ENCODE data around the gene CCHCR1.
A peak's percentile ranks its signal among the peaks of the same experiment; 100 is the strongest.

Gene CCHCR1

DNA sequence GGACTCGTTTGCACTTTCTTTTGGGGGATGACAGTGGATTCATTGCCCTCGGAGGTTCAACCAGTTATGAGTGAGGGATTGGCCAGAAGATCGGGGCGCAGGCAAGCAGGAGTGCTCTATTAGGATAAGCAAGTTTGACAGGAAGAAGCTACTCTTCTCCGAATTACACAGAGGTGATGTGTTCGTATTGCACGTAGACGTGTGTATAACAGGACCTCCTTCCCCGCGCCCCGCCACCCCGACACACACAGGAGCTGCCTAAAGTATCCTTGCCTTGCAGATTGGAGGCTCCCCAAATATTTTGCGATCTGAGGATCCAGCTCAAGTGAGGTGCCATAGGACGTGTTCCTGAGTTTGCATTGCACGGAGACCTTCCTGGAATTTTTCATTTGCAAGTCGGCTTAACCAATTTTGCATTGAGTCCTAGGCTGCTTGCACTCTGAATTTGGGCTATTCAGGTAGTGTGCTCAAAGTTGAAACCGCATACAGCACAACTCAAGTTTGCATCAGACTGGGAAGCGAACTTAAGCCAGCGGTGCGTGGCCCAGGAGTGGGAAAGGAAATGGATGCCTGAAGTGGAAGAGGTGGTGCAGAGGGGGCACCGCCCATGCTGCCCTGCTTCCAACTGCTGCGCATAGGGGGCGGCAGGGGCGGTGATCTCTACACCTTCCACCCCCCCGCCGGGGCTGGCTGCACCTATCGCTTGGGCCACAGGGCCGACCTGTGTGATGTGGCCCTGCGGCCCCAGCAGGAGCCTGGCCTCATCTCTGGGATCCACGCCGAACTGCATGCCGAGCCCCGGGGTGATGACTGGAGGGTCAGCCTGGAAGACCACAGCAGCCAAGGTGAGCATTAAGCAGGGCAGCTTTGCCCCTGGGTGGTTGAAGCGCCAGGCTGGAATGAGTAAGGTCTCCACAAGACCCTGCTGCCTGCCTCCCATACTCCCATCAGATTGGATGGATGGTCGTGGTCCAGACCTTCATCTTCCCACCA, 1.6 kb upstream of the CCHCR1 start:
- Mint-ChIP-seq H3K36me3 (ENCODE audit: low read depth) (peaks cover 26% of the 10 kb centered on the region), H3K4me3 (peak overlapping the region; percentile 83), H3K27me3 (ENCODE audit: low read depth) (no peaks in the 10 kb centered on the region), H3K9me3 (no peaks in the 10 kb centered on the region), H3K4me1 (ENCODE audit: low read depth) (peaks cover 42% of the 10 kb centered on the region), H3K27ac (peak overlapping the region; percentile 59)

DNA sequence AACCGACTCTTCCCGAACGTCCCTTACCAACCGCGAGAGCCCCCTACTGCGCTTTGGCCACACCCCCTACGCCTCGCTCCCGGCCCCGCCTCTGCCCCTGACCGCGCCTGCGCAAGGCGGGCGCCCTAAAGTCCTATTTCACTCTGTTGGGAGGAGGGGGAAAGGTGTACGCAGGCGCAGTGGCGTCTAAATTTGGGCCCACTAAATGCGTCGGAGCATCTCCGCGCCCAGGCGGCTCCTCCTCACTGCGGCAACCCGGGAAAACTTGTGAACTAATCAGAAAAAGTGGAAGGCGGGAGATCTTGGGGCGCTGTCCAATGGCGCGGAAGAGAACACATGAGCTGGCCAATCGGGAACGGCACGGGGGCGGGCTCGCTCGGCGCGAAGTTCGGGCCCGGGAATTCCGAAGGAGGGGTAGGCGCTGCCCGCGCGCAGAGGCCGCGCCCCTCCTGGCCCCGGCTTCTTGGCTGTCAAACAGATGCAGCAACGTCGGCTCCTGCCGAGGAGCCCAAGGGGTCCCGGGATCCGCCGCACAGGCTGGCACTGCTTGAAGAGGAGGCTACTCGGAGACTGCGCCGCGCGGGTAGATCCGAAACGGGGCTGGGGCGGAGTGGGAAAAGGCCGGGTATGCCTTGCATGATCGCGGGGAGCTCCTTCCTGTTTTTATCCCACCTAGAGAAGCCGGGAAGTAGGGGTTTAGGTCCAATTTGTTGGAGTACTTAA, 699 bp upstream of the CCHCR1 start, which contains the start of gene TCF19:
TSS of gene TCF19 (plus strand) at position 450 of the 723 bp plus-strand sequence. CDS start 881 bp downstream, outside the sequence.
- H3K9me3 Mint-ChIP-seq, result no peaks in the 10 kb centered on the region
- H3K36me3 Mint-ChIP-seq (ENCODE audit: low read depth), result peaks cover 23% of the 10 kb centered on the region

DNA sequence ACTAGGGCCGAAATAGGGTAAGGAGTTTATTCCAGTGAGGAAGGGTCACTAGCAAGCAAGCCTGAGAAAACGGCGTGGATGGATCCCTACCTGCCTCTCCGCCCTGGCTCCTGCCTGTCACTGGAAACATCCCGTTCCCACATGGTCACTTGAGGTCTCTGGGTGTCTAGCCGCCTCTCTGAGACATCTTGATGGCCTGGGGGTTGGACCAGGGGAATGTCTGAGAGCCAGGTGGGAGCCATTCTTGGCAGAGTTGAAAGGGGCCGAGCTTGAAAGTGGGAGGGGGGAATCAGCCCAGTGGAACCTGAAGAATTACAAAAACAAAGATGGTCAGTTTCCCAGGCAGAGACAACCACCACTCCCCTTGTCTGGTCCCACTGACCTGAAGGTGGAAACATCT, 961 bp downstream of the CCHCR1 start:
- Mint-ChIP-seq H3K27ac (no peak overlapping the region), H3K4me1 (ENCODE audit: low read depth) (peaks cover 32% of the 10 kb centered on the region)

More for the DNA sequence above, 699 bp upstream of the CCHCR1 start, which contains the start of gene TCF19:
- Mint-ChIP-seq H3K4me1 (ENCODE audit: low read depth) (peaks cover 40% of the 10 kb centered on the region), H3K27me3 (ENCODE audit: low read depth) (no peaks in the 10 kb centered on the region), H3K4me3 (peak within 1 kb of the TSS; percentile 83), H3K27ac (peak within 1 kb of the TSS; percentile 59)

DNA sequence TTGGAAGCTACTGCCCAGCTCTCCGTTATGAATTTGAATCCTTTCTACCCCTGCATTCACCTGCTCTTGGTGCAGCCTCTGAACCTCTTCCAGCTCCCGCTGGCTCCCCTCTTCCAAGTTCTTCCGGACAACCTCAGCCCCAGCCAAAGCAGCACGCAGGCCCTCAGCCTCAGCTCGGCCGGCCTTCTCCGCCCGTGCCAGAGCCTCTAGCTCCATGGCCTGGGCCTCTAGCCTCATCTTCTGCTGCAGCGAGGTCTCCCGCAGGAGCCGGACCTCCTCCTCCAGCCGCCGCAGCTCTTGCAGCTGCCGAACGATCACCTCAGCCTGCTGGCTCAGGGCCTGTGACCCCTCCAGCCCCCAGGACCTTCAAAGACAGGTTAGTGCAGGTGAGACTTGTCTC, 3.2 kb downstream of the CCHCR1 start:
- Mint-ChIP-seq H3K4me3 (no peak overlapping the region), H3K27me3 (ENCODE audit: low read depth) (no peaks in the 10 kb centered on the region), H3K9me3 (no peaks in the 10 kb centered on the region), H3K27ac (peak overlapping the region; percentile 55), H3K4me1 (ENCODE audit: low read depth) (peaks cover 18% of the 10 kb centered on the region), H3K36me3 (ENCODE audit: low read depth) (peaks cover 13% of the 10 kb centered on the region)

More for the DNA sequence above, 961 bp downstream of the CCHCR1 start:
- H3K9me3 Mint-ChIP-seq, result no peaks in the 10 kb centered on the region
- H3K27me3 Mint-ChIP-seq (ENCODE audit: low read depth), result no peaks in the 10 kb centered on the region
- H3K36me3 Mint-ChIP-seq (ENCODE audit: low read depth), result peaks cover 10% of the 10 kb centered on the region
- H3K4me3 Mint-ChIP-seq, result peak overlapping the region; percentile 83

DNA sequence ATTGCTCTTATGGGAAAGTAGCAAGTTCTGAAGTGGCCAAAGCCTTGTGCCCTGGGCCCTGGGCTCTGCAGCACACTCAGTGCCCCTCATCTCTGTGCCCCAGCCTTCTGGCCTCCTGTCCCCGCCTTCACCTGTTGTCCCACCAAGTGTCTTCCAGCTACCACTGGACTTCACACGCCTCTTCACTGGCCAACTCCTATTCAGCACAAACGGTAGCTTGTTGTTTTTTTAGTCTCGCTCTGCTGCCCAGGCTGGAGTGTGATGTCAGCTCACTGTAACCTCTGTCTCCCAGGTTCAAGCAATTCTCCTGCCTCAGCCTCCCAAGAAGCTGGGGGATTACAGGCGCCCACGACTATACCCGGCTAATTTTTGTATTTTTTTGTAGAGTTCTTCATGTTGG, 4.8 kb downstream of the CCHCR1 start:
- Mint-ChIP-seq H3K9me3 (no peaks in the 10 kb centered on the region), H3K27me3 (ENCODE audit: low read depth) (no peaks in the 10 kb centered on the region), H3K4me1 (ENCODE audit: low read depth) (peaks cover 12% of the 10 kb centered on the region), H3K4me3 (no peak overlapping the region), H3K27ac (no peak overlapping the region), H3K36me3 (ENCODE audit: low read depth) (peaks cover 13% of the 10 kb centered on the region)

DNA sequence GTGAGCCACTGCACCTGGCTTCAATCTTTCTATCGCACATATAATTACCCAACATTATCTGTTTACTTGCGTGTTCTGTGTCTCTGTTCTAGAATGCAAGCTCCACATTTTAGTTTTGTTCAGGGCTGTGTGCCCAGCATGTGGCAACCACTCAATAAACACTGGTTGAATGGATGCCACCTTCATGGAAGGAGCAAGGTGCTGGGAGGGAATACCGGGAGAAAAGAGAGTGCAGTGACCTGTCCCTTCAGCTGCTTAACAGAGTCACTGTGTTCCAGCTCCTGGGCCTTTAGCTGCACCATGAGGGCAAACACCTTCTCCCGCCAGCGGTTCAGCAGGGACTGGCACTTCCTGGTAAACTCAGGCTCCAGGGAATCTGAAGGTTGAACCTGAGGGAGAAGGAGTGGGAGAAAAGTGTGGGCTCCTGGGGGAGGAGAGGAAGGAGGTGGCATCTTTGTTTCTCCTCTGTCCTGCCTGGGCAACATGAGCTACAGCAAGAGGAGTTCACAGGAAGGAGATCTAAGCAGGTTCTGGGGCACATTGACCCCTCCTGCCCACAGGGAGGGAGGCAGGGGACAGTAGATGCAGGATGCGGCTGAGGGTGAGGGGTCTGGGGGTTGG, 7.7 kb downstream of the CCHCR1 start:
- H3K27me3 Mint-ChIP-seq (ENCODE audit: low read depth), result no peaks in the 10 kb centered on the region
- H3K9me3 Mint-ChIP-seq, result no peaks in the 10 kb centered on the region
- H3K4me3 Mint-ChIP-seq, result no peak overlapping the region
- no peaks in the 10 kb centered on the region for H3K4me1 Mint-ChIP-seq (ENCODE audit: low read depth)
- no peak overlapping the region for H3K27ac Mint-ChIP-seq
- H3K36me3 Mint-ChIP-seq (ENCODE audit: low read depth), result peaks cover 12% of the 10 kb centered on the region

DNA sequence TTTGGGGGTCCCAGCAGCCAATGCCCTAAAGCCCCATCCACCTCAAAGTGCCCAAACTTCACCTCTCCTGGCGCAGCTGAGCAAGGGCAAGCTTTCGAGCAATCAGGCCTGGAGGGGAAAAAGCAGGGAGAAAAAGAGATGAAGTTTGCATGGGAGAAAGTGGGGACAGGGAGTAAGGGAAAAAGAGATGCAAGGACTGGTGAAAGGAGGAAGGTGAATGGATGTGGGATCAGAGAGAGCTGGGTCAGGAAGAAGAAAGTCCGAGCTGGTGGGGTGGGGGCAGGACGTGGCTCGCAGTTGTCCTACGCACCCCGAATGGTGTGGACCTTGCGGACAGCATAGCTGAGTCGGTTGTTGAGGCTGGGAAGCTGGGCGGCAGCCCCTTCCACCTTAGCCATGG, 12.2 kb downstream of the CCHCR1 start:
- Mint-ChIP-seq H3K27me3 (ENCODE audit: low read depth) (no peaks in the 10 kb centered on the region), H3K36me3 (ENCODE audit: low read depth) (peaks cover 7% of the 10 kb centered on the region), H3K4me3 (no peak overlapping the region), H3K4me1 (ENCODE audit: low read depth) (no peaks in the 10 kb centered on the region), H3K9me3 (no peaks in the 10 kb centered on the region), H3K27ac (no peak overlapping the region)

DNA sequence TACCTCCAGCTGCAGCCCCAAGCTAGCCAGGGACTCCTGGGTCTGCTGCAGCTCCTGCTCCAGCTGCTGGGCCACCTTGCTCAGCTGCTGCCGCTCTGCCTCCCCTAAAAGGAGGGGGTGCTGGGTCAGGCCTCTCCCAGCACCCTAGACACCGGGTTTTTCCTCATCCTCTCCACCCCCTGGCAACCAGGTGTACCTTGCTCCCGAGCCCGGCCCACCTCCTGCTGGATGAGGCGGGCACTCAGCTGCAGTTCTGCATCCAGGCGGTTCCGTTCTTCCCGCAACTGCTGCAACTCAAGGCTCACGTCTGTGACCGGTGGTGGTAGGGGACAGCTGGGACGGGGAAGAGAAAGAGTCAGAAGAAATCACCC, 12.6 kb downstream of the CCHCR1 start:
- Mint-ChIP-seq H3K9me3 (no peaks in the 10 kb centered on the region), H3K4me3 (no peak overlapping the region)

DNA sequence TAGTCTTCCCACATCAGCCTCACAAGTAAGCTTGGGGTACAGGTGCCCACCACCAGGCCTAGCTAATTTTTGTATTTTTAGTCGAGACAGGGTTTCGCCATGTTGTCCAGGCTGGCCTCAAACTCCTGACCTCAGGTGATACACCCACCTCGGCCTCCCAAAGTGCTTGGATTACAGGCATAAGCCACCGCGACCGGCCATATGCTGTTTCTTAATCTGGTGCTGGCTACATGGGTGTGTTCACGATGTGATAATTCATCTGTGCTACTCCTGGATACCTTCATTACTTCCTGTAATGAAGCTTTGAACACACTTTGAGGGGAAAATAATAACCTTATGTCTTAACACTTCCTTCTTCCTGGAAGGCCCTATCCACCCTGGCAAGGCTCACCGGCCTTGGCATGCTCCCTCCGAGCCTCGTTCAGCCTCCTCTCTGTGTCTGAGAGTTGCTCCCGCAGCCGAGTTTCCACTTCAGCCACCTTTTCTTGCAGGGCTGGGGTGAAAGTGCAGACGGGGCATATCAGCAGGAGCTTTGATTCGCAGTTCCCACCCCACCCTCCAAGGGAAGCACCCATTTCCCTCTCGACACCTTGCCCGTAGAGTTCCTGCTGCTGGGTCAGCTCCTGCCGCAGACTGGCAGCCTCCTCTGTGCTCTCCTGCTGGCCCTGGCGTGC, 13.2 kb downstream of the CCHCR1 start:
- Mint-ChIP-seq H3K36me3 (ENCODE audit: low read depth) (peaks cover 7% of the 10 kb centered on the region), H3K4me1 (ENCODE audit: low read depth) (no peaks in the 10 kb centered on the region), H3K4me3 (no peak overlapping the region), H3K9me3 (no peaks in the 10 kb centered on the region), H3K27ac (no peak overlapping the region), H3K27me3 (ENCODE audit: low read depth) (no peaks in the 10 kb centered on the region)

More for the DNA sequence above, 12.6 kb downstream of the CCHCR1 start:
- Mint-ChIP-seq H3K36me3 (ENCODE audit: low read depth) (peaks cover 7% of the 10 kb centered on the region), H3K27ac (no peak overlapping the region), H3K27me3 (ENCODE audit: low read depth) (no peaks in the 10 kb centered on the region), H3K4me1 (ENCODE audit: low read depth) (no peaks in the 10 kb centered on the region)

DNA sequence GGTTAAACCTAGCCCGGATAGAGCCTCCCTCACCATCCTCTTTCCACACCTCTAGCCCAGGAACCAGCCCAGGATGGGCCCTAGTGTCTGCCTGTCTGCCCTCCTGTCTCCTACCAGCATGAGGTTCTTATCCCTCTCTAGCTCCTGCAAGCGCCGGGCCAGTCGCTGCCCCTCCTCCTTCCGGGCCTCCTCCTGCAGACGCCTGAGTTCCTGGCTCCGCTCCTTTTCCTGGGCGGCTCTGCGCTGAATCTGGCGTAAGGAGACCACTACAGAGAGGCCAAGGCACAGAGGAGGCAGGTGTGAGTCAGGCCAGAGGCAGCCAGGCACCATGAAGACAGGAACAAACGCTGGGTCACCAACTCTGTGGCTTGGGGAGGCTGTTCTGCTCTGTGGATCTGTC, 14.5 kb downstream of the CCHCR1 start:
- Mint-ChIP-seq H3K4me1 (ENCODE audit: low read depth) (no peaks in the 10 kb centered on the region), H3K9me3 (no peaks in the 10 kb centered on the region), H3K27me3 (ENCODE audit: low read depth) (no peaks in the 10 kb centered on the region), H3K4me3 (no peak overlapping the region), H3K27ac (no peak overlapping the region), H3K36me3 (ENCODE audit: low read depth) (peaks cover 7% of the 10 kb centered on the region)

DNA sequence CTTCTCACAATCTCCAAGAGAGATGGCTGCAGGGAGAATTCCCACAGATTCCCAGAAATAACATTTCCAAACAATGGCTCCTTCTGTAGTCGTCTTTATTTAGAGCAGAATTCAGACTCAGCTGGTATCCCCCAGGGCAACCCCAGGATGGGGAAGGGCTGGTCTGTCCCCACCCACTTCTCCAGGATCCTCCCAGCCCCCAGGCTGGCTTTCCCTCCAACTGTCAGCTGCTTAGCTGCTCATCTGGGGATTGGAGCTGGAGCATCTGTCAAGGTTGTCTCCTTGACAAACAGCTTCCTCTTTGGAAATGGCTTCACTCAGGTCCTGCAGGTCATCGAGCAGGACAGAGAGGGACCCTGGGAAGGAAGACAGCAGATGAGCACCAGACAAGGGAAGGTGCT, 15.2 kb downstream of the CCHCR1 start:
- Mint-ChIP-seq H3K27me3 (ENCODE audit: low read depth) (peaks cover 4% of the 10 kb centered on the region), H3K9me3 (no peaks in the 10 kb centered on the region), H3K4me3 (no peak overlapping the region), H3K4me1 (ENCODE audit: low read depth) (peaks cover 3% of the 10 kb centered on the region), H3K36me3 (ENCODE audit: low read depth) (peaks cover 7% of the 10 kb centered on the region), H3K27ac (no peak overlapping the region)

DNA sequence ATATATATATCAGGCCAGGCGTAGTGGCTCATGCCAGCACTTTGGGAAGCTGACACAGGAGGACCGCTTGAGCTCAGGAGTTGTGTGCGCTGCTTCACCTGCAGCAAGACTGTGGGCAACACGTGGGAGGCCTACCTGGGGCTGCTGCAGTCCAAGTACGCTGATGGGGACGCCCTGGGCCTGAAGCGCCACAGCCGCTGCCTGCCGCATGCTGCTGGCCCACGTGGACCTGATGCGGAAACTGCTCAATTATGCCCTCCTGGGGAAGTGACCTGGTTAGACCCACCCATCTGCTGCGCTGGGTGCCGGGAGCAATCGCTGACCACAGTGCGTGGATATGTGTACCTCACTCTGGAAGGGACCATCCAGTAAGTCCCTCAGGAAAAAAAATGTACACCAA, 17.0 kb downstream of the CCHCR1 start:
- H3K27me3 Mint-ChIP-seq (ENCODE audit: low read depth), result peaks cover 5% of the 10 kb centered on the region
- H3K27ac Mint-ChIP-seq, result no peak overlapping the region
- H3K36me3 Mint-ChIP-seq (ENCODE audit: low read depth), result peaks cover 7% of the 10 kb centered on the region
- H3K4me3 Mint-ChIP-seq, result no peak overlapping the region
- peaks cover 4% of the 10 kb centered on the region for H3K4me1 Mint-ChIP-seq (ENCODE audit: low read depth)
- no peaks in the 10 kb centered on the region for H3K9me3 Mint-ChIP-seq

DNA sequence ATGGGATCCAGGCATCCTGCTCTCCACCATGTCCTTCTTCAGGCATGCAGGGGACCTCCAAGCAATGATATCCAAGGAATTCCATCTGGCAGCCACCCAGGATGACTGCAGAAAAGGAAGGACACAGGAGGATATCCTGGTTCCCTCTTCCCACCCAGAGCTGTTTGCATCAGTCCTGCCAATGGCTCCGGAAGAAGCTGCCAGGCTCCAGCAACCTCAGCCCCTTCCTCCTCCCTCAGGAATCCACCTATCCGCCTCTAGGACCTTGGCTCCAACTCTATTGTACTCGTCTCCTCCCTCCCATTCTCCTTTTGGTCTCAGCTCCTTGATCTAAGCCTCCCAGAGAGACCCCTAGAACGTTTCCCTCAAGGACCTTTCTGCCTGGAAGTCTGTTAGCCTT, 18.0 kb downstream of the CCHCR1 start:
- no peaks in the 10 kb centered on the region for H3K9me3 Mint-ChIP-seq
- H3K36me3 Mint-ChIP-seq (ENCODE audit: low read depth), result peaks cover 5% of the 10 kb centered on the region
- peaks cover 5% of the 10 kb centered on the region for H3K27me3 Mint-ChIP-seq (ENCODE audit: low read depth)
- no peak overlapping the region for H3K4me3 Mint-ChIP-seq
- H3K27ac Mint-ChIP-seq, result no peak overlapping the region
- H3K4me1 Mint-ChIP-seq (ENCODE audit: low read depth), result peaks cover 4% of the 10 kb centered on the region

DNA sequence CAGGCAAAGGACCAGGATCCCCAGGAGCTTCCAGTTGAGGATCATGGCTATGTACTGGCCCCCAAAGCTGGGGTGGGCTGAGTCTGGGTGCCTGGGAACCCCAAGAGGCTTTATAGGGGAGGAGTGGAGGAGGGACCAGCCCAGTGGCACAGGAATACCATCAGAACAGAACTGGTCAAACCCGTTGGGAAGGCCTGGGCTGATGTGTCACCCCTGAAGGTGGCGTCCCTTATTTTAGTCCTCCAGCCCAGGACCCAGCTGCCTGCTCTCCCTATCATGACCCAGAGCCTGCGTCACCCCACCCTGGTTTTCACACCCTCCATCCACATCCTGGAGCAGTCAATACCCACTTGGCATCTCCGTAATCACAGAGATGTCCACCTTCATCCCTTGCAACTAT, 18.6 kb downstream of the CCHCR1 start, which contains the start of gene PSORS1C2:
TSS of gene PSORS1C2 (minus strand) at position 85 of the 400 bp plus-strand sequence. CDS start at position 45, 40 bp downstream.
- Mint-ChIP-seq H3K27me3 (ENCODE audit: low read depth) (peaks cover 5% of the 10 kb centered on the region), H3K4me1 (ENCODE audit: low read depth) (peaks cover 4% of the 10 kb centered on the region), H3K9me3 (no peaks in the 10 kb centered on the region), H3K36me3 (ENCODE audit: low read depth) (peaks cover 2% of the 10 kb centered on the region), H3K4me3 (no peak within 1 kb of the TSS), H3K27ac (no peak within 1 kb of the TSS)
